GM19455 (cell line): Measurements from ENCODE around the gene AIFM2.
"Not testable (repeated sequence)": the region's sequence is repeated elsewhere in the genome, so short reads cannot be mapped to it uniquely, and the experiment has no call there.

Experiments
- ATAC-seq: cut with Tn5 transposase; IDR thresholded peaks from one replicate; pipeline ENCODE4 v1.9.1; 2021; ENCODE audit not compliant: unreplicated experiment

AIFM2 gene

DNA sequence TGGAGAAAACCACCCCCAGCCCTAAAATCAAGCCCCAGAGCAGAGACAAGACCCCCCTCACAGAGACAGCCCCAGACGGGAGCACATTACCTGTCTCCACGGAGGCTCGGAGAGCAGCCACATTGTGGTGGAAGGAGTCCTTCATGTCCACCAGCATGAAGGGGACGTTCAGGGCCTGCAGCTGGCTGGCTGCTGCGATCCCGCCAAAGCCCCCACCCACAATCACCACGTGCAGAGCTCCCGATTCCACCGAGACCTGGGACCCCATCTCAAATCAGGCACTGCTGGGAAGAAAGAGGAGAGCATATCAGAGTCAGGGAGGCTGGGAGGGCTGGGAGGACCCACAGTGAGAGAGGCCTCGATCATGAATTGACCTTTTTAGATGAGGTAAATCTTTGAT, 8.8 kb downstream of the AIFM2 start:
- no peak for ATAC-seq

DNA sequence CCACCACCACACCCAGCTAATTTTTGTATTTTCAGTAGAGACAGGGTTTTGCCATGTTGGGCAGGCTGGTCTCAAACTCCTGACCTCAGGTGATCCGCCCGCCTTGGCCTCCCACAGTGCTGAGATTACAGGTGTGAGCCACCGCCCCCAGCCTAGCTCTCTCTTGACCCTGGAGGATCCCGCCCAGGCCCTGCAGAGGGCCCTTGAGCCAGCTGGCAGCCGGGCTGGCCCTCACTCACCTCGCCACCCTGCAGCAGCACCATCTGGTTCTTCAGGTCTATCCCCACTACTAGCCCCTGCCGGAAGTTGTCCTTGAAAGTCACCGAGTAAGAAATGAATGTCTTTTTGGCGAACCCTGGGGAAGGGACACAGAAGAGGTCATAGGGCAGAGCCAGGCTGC, 9.5 kb downstream of the AIFM2 start:
- not testable (repeated sequence) for ATAC-seq

DNA sequence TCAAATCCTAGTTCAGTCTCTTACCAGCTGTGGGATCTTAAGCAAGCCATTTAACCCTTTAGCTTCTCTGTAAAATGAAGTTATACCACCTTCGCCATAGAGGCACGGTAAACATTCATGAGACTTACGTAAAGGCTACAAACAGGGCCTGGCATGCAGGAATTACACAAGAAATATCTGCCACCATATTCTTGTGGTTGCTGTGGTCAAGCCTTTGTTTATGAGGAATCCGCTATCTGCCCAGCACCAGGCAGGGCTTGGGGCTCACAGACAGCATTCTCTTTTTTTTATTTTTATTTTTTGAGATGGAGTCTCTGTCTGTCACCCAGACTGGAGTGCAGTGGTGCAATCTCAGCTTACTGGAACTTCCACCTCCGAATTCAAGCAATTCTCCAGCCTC, 9.9 kb downstream of the AIFM2 start:
- no peak for ATAC-seq

DNA sequence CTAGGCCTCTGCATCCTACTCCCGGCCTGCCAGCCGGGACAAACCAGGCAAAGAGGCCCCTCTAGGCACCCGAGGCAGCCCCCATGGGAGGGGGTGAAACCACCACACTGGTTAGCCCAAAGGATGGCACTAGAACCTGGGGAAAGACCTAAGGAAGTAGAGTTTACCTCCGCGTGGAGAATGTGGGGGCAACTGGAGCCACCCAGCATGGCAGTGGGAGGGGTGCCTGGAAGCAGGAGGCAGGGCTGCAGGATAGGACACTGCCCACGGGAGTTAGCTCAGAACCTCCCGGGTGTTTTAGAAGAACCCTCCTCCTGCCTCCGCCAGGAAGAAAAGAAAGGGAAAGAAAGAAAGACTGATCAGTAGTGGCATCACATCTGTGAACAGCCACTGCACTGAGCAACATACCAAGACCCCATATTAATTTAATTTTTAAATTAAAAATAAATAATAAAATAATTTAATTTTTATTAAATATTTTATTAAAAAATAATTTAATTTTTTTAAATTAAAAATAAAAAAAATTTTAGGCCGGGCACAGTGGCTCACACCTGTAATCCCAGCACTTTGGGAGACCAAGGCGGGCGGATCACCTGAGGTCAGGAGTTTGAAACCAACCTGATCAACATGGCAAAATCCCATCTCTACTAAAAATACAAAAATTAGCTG, 11.2 kb downstream of the AIFM2 start:
- ATAC-seq: no peak

DNA sequence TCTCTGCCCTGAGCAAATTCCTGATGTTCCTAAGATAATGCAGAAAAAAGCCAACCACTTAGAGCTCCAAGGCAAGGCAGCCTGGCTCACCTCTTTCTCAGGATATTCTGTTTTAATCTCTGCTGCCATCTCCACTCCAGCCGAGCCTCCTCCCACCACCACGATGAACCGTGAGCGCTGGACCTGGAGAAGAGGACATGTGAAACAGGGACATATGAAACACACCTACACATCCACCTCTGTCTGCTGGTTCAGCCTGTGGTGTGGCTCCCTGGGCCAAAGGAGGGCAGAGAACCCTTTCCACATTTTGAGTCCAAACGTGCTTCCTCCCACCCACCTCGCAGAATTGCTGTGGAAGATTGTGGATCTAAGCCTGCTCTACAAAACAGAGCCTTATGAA, 12.2 kb downstream of the AIFM2 start:
- no peak for ATAC-seq

DNA sequence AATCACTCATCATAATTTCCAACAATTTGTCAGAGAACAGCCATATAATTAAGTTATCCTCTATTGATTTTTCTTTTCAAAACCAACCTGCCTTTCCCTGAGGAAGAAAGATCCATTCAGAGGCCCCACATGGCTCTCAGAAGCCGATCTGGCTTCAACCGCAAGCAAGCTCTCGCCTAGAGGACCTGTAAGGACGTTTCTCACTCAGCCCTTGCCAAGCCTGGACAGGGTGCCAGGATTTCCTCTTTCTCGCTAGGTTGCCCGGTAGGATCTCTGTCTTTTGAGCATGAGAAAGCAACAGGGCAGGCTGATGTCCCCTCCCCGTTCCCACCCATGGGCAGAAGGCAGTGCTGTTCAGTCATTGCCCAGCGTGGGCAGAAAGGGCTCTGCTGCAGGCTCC, 13.0 kb downstream of the AIFM2 start:
- ATAC-seq: no peak

DNA sequence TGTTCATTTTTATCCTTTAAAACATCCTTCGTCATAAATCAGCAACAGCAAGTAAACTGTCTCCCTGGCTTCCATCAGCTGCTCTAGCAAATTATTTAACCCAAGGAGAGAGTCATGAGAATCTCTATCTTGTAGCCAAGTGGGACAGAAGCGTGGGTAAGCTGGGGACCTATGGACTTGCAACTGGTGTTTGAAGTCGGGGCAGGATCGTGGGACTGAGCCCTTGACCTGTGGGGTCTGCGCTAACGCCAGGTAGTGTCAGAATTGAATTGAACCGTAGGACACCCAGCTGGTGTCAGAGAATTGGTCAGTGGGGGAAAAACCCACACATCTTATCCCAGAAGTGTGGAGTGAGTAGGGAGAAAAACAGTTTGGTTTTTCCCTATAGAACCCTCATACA, 13.4 kb downstream of the AIFM2 start:
- no peak for ATAC-seq

DNA sequence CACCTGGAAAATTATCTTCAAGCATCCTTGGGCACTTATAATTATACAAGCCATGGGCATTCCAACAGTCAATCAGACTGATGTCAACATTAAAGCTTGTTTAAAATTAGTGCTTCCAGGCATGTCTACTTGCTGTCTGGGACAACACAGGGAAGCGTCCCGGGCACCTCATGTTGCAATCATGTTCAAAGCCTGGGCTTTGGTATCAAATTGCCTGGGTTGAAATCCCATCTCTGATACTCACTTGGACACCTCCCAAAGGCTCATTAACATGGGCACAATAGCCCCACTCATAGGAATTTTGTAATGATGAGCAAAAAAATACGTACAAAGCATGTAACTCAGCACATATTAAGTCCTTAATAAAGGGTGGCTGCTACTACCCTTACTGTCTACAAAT, 14.4 kb downstream of the AIFM2 start:
- ATAC-seq: no peak

DNA sequence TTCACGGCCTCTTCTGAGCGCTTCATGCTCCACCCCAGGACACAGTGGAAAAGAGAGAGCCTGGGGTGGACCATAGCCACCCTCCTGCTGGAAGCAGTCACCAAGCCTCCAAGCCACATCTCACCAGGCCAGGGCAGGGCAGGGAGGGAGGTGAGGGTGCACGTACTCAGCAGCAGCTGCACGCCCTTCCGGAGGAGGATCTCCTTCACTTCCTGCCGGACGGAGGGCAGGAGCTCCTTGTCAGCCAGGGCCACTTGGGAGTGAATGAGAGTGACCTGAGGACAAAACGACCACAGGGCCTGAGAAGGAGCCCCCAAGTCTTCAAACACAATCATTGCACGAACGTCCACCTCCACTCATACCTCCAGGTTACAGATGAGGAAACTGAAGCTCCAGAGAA, 15.0 kb downstream of the AIFM2 start:
- ATAC-seq: no peak

DNA sequence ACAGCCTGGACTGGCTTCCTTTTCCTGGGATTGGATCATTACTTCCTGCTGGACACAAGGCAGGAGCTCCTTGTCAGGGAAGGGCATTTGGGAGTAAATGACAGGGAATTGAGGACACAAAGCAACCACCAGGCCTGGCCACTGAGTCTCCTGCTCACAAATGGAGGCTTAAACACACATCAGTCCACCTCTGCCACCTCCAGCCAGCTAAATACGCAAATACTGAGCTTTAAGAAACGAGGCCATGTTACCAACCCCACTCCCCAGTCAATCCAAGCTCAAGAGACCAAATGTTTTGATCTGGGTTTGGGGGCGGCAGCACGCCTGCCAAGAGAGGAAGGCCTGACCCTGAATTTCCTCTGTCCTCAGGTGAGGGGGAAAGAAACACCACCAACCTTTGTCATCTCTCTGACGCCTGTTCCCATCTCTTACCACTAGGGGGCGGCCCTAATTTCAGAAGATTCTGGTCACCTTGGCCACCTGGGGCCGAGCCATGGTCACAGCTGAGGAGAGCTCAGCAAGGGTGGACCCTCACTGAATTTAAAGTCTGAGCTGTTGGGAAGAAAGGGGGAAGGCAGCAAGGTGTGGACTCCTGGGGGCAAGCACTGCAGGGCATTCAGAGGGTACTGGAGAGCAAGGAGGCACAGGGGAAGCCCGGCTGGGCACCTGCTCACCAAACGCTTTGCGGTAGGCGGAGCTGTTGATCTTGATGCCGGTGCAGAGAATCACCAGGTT, 16.5 kb downstream of the AIFM2 start:
- ATAC-seq: no peak

DNA sequence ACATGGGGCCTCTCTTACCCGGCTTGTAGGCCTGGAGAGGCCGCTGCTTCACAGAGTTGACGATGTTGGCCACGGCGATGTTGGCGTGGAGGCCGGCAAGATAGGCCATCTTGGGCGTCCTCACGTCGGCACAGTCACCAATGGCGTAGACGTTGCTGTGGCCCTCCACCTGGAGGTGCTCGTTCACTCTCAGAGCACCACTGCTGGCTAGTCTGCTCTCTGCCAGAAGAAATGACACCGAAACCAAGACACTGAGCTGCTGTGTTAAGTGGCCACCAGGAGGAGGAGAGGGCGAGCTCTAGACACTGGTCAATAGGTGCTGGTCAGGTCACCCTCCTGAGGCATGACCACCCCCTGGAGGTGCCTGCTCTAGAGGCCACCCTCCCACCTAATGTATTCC, 17.7 kb downstream of the AIFM2 start:
- ATAC-seq: no peak

DNA sequence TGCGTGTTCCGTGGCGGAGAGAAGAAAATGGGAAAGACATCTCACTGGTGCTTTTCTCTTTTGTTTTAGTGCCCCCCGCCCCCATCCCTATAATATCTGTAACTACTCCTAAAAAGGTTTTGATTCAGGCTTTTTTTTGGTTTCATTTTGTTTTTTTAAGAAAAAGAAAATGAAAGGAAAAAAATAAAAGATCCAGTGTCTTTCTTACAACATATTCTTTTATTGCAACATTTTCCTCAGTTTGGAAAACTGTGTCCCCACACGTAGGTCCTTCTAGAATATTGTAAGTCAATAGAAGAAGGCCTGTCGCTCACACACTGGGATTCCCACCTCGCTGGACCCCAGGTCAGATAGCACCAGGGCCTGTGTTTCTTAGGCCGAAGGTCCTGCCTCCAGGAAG, 20.6 kb downstream of the AIFM2 start:
- ATAC-seq: no peak

DNA sequence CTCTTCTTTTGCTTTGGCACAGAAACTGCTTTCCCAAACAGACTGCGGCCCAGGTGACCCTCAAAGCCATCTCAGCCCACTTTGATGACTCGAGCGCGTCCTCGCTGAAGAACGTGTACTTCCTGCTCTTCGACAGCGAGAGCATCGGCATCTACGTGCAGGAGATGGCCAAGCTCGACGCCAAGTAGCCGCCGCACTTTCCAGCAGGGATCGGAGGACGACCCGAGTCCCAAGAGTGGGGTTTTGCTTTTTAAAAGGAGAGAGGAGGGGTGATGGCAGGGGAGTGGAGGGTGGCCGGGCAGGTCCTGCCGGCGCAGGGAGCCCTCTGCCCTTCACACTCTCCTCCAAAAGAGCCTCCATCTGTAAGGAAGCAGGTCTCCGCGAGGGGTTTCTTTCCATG, 21.1 kb downstream of the AIFM2 start:
- ATAC-seq: no peak

DNA sequence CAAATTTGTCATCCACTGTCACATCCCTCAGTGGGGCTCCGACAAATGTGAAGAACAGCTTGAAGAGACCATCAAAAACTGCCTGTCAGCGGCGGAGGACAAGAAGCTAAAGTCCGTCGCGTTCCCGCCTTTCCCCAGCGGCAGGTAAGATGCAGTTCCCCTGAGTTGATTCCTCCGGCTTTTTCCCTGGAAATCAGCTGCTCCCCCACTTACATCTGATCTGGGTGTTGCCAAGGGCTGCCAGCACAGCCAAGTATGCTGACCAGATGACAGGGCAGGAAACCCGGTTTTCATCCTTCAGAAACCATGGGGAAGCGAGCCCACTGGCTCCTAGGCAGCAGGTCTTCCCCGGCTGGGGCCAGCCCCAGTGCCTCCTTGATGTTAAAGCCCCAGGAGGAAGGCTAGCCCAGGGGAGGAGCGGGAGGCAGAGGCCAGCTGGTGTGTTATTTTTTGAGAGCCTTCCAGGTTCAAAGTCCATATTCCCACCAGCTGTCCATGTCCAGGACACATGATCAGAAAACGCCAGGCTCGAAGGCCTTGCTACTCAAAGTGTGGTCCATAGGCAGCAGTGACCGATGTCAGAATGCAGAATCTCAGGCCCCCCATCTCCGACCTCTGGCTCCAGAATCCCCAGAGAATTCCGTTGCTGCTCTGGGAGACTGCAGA, 23.4 kb downstream of the AIFM2 start:
- no peak for ATAC-seq

DNA sequence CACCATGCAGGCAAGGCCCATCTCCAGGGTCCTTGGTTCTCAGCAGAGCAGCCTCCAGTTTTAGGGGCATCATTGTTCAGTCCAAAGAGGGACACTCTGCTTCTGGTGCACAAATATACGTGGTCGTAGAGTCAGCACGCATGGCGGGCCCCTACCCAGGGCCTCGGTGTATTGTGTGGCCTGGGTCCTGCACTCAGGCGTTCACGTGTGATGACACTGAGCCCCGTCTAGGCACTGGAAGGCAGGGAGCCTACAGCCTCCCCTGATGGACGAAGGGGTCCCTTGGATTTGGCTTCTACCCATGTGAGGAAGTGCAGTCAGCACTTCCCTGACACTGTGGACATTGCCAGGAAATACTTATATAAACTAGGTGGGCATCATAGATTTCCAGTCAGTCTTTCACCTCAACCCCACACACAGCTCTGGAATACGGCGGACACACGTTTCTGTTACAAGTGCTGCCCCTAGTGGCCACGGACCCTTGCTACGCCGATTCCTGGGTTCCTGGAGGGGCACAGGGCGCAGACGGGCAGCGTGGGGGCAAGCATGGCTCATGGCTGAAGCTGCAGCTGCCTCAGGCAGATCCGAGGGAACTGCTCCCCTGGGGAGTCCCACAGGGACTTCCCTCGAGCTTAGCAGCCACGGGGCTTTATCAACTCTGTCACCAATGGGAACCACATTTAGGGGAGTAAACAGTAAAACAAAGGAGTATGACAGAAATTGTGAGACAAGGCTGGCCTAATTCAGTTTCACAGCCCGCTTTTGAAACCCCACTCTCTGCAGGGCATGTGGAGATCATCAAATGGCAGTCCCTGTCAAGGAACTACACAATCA, 25.4 kb downstream of the AIFM2 start:
- ATAC-seq: no peak

DNA sequence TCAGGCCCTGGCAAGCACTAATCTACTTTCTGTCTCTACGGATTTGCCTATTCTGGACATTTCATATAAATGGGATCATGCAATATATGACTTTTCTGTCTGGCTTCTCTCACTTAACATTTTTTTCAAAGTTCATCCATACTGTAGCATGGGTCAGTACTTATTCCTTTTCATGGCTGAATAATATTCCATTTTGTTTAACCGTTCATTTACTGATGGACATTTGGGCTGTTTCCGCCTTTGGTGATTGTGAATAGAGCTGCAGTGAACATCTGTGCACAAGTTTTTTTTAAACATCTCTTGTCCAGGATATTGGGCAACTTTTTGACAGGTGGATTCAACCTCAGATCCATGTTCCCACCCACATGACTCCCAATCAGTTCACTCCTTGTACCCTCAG, 31.0 kb downstream of the AIFM2 start:
- no peak for ATAC-seq

DNA sequence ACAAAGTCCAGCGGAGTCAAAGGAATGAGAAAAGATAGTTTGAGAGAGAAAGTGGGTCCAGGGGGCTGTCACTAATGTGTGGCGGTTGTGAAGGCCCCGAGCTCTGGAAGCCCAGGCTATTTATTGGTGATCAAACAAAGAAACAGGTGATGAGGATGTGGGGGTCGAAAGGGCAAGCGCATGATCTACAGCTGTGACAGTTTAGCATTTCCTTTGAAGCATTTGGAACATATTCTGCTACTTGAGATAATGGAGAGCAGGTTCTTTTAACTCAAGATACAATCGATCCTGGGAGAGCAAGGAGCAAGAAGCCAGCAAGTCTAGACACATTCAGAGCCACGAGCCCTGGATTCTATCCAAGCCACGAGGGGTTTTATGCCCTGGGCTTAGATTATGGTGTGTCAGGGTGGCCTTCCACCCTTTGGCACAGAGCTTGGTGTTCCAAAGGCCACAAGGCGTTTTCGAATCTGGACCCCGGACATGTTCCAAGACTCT, 31.5 kb downstream of the AIFM2 start:
- not testable (repeated sequence) for ATAC-seq

DNA sequence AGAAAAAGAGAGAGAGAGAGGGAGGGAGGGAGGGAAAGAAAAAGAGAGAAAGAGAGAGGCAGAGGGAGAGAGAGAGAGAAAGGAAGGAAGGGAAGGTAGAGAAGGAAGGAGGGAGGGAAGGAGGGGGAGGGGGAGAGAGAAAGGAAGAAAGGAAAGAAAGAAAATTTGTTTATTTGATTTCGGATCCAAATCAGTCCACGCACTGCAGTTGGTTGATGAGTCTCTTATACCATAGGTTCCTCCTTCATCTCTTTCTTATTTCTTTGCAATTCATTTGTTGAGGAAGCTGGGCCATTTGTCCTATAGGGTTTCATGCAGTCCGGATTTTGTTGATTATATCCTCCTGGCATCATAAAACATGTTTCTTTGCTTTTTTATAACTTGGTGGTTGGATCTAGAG, 34.4 kb downstream of the AIFM2 start:
- ATAC-seq: no peak

DNA sequence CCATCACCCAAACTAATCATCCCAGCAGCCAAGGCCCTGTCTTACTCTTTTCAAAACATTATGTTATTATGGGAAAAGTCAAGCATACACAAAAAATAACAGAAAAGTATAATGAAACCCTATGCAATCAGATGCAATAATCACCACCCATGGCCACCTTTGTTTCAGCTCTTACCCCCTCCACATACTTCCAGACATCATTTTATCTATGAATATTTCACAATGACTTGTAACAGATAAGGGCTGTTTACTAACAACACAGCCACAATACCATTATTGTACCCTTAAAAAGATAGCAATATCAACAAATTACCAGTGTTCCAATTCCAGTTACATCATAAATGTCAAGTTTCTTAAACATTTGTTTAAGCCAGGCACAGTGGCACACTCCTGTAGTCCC, 35.2 kb downstream of the AIFM2 start:
- ATAC-seq: no peak

DNA sequence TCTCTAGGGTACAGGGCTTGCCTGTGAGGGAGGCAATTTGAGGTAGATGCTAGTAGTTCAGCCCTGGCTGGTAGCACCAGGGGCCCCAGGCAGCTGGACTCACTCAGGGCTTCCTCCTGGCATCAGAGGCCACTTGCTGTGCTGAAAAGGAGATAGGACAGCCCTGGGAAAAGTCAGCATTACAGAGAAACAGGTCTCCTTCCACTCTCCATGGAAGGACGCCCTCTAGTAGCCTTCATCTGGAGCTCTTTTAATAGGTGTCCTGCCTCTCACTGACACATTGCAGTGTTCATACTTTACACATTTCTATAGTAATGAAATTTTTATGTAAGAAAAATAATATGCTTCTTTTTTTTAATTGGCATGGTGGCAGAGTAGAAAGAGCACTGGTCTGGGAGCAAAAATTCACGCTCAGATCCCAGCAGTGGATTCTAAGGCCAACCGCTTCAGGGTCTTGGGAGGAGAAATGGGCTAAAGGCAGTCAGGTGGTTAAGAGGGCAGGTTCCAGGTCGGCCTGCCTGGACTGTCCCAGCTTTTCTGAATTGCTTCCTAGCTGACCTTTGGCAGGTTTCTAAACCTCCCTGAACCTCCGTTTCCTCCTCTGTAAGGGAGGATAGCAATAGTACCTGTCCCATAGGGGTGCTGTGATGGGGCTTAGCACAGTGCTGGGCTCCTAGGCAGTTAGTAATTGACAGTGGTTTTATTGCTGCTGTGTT, 35.8 kb downstream of the AIFM2 start:
- no peak for ATAC-seq
